ENCODE data around the gene TMEM44. TPM values are rescaled to one million over a fixed set of nuclear protein-coding genes. Genes with fewer than 3 reads are reported as not detected.

TMEM44 gene
- 11.8 and 17.8 TPM in 2 replicates for total RNA-seq (2014; rRNA removed; shearing (Covaris generic))

GRCh38 chr3:194633349-194634004, at the start of gene TMEM44:
Gene TMEM44, minus strand, starts transcription at chr3:194633419. Its CDS starts 204 bp downstream, at chr3:194633215.

GRCh38 chr3:194671900-194672808, 38.9 kb upstream of the TMEM44 start, which contains the start of gene LSG1:
Gene LSG1, minus strand, starts transcription at chr3:194672191. Its CDS starts 29 bp downstream, at chr3:194672162.

Small RNA genes within 50 kb of the gene (small RNA-seq; reads per million reads assigned to genes)
- not detected for gene AC046143.2

Other genes starting within 250 kb of the TMEM44 start
- not detected in 2 replicates for gene GP5, start 234.2 kb downstream of the TMEM44 start, total RNA-seq (2014; rRNA removed; shearing (Covaris generic))
- 108 and 114 TPM in 2 replicates for gene ATP13A3, start 146.4 kb downstream of the TMEM44 start, total RNA-seq (2014; rRNA removed; shearing (Covaris generic))
- gene LSG1, start 38.8 kb upstream of the TMEM44 start, total RNA-seq (2014; rRNA removed; shearing (Covaris generic)): 37.9 and 44.6 TPM in 2 replicates
- 26.0 and 28.2 TPM in 2 replicates for gene FAM43A, start 52.5 kb upstream of the TMEM44 start, total RNA-seq (2014; rRNA removed; shearing (Covaris generic))

All from A375 (cell line).